ENCODE results near the gene MAST4.

The MAST4 gene

GRCh38 chr5:67003935-67004729 is 407.9 kb downstream of the MAST4 start:
- peak; percentile 89 for DNase-seq
- no peaks in the 10 kb centered on the region for H4K20me1 ChIP-seq (ENCODE audit: insufficient read depth, low read length)
- peaks cover 17% of the 10 kb centered on the region; the same call in 1 of the 2 replicates for H3F3A ChIP-seq (ENCODE audit: insufficient read depth, low read length)
- peak overlapping the region; percentile 91 for H2AFZ ChIP-seq (ENCODE audit: low read length)
- no peaks in the 10 kb centered on the region for H3K79me2 ChIP-seq (ENCODE audit: low read length)
- TF ChIP-seq EZH2phosphoT487 (IDR thresholded peaks at IDR 0.05; ENCODE audit: low read length) = no peak
- TF ChIP-seq EZH2 (optimal IDR thresholded peaks at IDR 0.05; ENCODE audit: low read depth, low read length) = no peak
- no peak for TF ChIP-seq CTCF (IDR thresholded peaks at IDR 0.05; ENCODE audit: low read length)
- H3K4me2 ChIP-seq (ENCODE audit: low read depth, low read length) = peak overlapping the region; percentile 90
- no peaks in the 10 kb centered on the region for H3K9me2 ChIP-seq (replicated peaks; ENCODE audit: insufficient read depth, low read length)
- H3K27ac ChIP-seq (ENCODE audit: low read length) = peak overlapping the region; percentile 84
- H3K27me3 ChIP-seq (replicated peaks; ENCODE audit: insufficient read depth, low read length) = no peaks in the 10 kb centered on the region
- peaks cover 6% of the 10 kb centered on the region; the same call in 1 of the 2 replicates for H3K4me1 ChIP-seq (ENCODE audit: low read length)
- peak overlapping the region; percentile 81 for H3K9ac ChIP-seq (ENCODE audit: low read length)
- no peaks in the 10 kb centered on the region for H3K9me3 ChIP-seq (replicated peaks; ENCODE audit: insufficient read depth, low read length)
- no peaks in the 10 kb centered on the region for H3K36me3 ChIP-seq (replicated peaks; ENCODE audit: insufficient read depth, low read length)
- H3K4me3 ChIP-seq (ENCODE audit: low read length) = peak overlapping the region; percentile 70

DNA sequence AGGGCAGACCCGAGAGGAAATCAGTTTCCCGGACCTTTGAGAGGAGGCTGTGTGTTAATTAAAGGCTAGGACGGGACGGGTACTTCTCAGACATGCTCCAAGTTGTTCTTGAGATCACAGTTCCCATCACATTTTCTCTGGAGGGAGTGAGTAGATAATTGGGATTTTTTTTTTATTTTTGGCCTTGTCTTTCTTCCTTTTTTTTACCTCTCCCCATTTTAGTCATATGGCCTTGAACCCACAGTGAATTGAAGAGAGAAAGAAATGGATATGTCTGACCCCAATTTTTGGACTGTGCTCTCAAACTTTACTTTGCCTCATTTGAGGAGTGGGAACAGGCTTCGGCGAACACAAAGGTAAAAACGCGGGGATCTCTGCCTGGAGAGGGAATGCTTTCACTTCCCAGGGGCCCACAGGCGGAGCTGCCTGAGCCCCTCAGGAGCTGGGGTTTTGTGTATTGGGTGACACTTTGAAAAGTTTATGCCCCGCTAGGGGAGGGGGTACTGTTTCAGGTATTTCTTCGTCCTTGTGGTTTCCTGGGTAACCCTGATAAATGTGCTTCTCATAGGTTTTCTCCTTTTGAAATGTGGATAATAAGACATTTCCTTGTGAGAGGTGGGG is 408.6 kb downstream of the MAST4 start:
- peaks cover 17% of the 10 kb centered on the region; the same call in 1 of the 2 replicates for H3F3A ChIP-seq (ENCODE audit: insufficient read depth, low read length)
- H3K36me3 ChIP-seq (replicated peaks; ENCODE audit: insufficient read depth, low read length) = no peaks in the 10 kb centered on the region
- DNase-seq = no peak
- peak overlapping the region; percentile 81 for H3K9ac ChIP-seq (ENCODE audit: low read length)
- no peaks in the 10 kb centered on the region for H3K9me2 ChIP-seq (replicated peaks; ENCODE audit: insufficient read depth, low read length)
- no peaks in the 10 kb centered on the region for H3K79me2 ChIP-seq (ENCODE audit: low read length)
- no peaks in the 10 kb centered on the region for H4K20me1 ChIP-seq (ENCODE audit: insufficient read depth, low read length)
- H2AFZ ChIP-seq (ENCODE audit: low read length) = peak overlapping the region; percentile 91
- TF ChIP-seq EZH2phosphoT487 (IDR thresholded peaks at IDR 0.05; ENCODE audit: low read length) (no peak), CTCF (IDR thresholded peaks at IDR 0.05; ENCODE audit: low read length) (no peak), EZH2 (optimal IDR thresholded peaks at IDR 0.05; ENCODE audit: low read depth, low read length) (no peak)
- H3K4me1 ChIP-seq (ENCODE audit: low read length) = peaks cover 6% of the 10 kb centered on the region; the same call in 1 of the 2 replicates
- H3K4me3 ChIP-seq (ENCODE audit: low read length) = peak overlapping the region; percentile 70
- H3K9me3 ChIP-seq (replicated peaks; ENCODE audit: insufficient read depth, low read length) = no peaks in the 10 kb centered on the region
- H3K4me2 ChIP-seq (ENCODE audit: low read depth, low read length) = peak overlapping the region; percentile 90
- peak overlapping the region; percentile 84; the same call in 1 of the 2 replicates for H3K27ac ChIP-seq (ENCODE audit: low read length)
- no peaks in the 10 kb centered on the region for H3K27me3 ChIP-seq (replicated peaks; ENCODE audit: insufficient read depth, low read length)

GRCh38 chr5:67005737-67006499 is 409.7 kb downstream of the MAST4 start:
- Histone ChIP-seq H3K4me3 (ENCODE audit: low read length) (no peak overlapping the region), H2AFZ (ENCODE audit: low read length) (no peak overlapping the region), H3K27me3 (replicated peaks; ENCODE audit: insufficient read depth, low read length) (no peaks in the 10 kb centered on the region), H3K9ac (ENCODE audit: low read length) (no peak overlapping the region), H3K9me2 (replicated peaks; ENCODE audit: insufficient read depth, low read length) (no peaks in the 10 kb centered on the region), H3K4me2 (ENCODE audit: low read depth, low read length) (no peak overlapping the region), H3K4me1 (ENCODE audit: low read length) (peaks cover 6% of the 10 kb centered on the region; the same call in 1 of the 2 replicates), H3K9me3 (replicated peaks; ENCODE audit: insufficient read depth, low read length) (no peaks in the 10 kb centered on the region), H3K79me2 (ENCODE audit: low read length) (no peaks in the 10 kb centered on the region), H4K20me1 (ENCODE audit: insufficient read depth, low read length) (no peaks in the 10 kb centered on the region), H3K36me3 (replicated peaks; ENCODE audit: insufficient read depth, low read length) (no peaks in the 10 kb centered on the region), H3F3A (ENCODE audit: insufficient read depth, low read length) (peaks cover 17% of the 10 kb centered on the region; the same call in 1 of the 2 replicates), H3K27ac (ENCODE audit: low read length) (no peak overlapping the region)
- no peak for DNase-seq
- no peak for TF ChIP-seq EZH2phosphoT487 (IDR thresholded peaks at IDR 0.05; ENCODE audit: low read length)
- TF ChIP-seq EZH2 (optimal IDR thresholded peaks at IDR 0.05; ENCODE audit: low read depth, low read length) = no peak
- no peak for TF ChIP-seq CTCF (IDR thresholded peaks at IDR 0.05; ENCODE audit: low read length)

All from MM.1S (cell line).